ENCODE data around the gene DBN1.
A peak's percentile ranks its signal among the peaks of the same experiment; 100 is the strongest.

DBN1 gene

GRCh38 chr5:177498013-177498787 is 24.8 kb upstream of the DBN1 start:
- no peak for ATAC-seq
- H3K4me3 Mint-ChIP-seq = peak overlapping the region; percentile 84
- H3K4me1 Mint-ChIP-seq = peaks cover 52% of the 10 kb centered on the region
- peak; percentile 53 for DNase-seq
- H3K27ac Mint-ChIP-seq = peak overlapping the region; percentile 67
- H3K27me3 Mint-ChIP-seq = peaks cover 15% of the 10 kb centered on the region
- no peaks in the 10 kb centered on the region for H3K9me3 Mint-ChIP-seq
- peaks cover 3% of the 10 kb centered on the region for H3K36me3 Mint-ChIP-seq (ENCODE audit: low read depth)

DNA sequence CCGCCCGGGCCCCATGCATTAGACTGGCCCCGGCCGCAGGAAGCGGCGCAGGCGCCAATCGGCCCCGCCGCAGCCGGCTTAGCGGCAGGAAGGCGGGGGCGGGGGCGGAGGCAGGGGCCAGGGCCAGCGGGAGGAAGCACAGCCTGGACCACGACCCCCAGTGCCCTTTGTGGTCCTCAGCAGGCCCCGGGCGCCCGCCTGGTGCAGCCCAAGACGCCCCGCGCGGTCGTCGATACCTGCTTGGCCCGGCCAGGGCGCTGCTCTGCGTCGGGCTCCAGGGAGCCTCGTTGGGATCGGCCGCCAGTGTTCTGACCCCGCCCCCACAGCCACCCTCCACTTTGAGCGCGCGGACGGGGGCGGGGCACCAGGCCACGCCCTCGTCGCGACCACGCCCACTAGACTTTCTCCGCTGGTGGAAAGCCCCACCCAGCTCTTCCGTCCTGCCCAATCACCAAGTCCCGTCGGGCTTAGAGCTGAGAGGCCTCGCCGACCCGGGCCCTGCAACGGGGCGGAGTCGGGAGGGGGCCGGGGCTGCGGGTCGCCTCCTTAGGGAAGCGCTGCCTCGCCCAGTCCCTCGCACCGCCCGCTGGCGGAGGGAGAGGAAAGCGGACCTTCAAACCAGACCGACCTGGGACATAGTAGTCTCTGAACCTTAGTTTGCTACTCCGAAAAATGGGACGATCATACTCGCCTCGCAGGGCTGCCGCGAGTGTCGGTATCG is 24.0 kb upstream of the DBN1 start, which contains the start of gene PDLIM7:
Gene PDLIM7 (minus strand): TSS at position 313 of the 721 bp plus-strand sequence. CDS start 1,092 bp downstream, outside the sequence.
- peak within 1 kb of the TSS; percentile 67 for H3K27ac Mint-ChIP-seq
- H3K9me3 Mint-ChIP-seq = no peaks in the 10 kb centered on the region
- H3K4me3 Mint-ChIP-seq = peak within 1 kb of the TSS; percentile 84
- ATAC-seq = peak; percentile 70
- H3K27me3 Mint-ChIP-seq = peaks cover 15% of the 10 kb centered on the region
- H3K4me1 Mint-ChIP-seq = peaks cover 54% of the 10 kb centered on the region
- peak; percentile 97 for DNase-seq
- H3K36me3 Mint-ChIP-seq (ENCODE audit: low read depth) = peaks cover 8% of the 10 kb centered on the region

GRCh38 chr5:177496727-177497291 is 23.4 kb upstream of the DBN1 start:
- Mint-ChIP-seq H3K36me3 (ENCODE audit: low read depth) (peaks cover 8% of the 10 kb centered on the region), H3K27me3 (peaks cover 15% of the 10 kb centered on the region), H3K27ac (no peak overlapping the region), H3K9me3 (no peaks in the 10 kb centered on the region), H3K4me1 (peaks cover 48% of the 10 kb centered on the region), H3K4me3 (peak overlapping the region; percentile 84)
- ATAC-seq (peak; percentile 5), DNase-seq (peak; percentile 50)

DNA sequence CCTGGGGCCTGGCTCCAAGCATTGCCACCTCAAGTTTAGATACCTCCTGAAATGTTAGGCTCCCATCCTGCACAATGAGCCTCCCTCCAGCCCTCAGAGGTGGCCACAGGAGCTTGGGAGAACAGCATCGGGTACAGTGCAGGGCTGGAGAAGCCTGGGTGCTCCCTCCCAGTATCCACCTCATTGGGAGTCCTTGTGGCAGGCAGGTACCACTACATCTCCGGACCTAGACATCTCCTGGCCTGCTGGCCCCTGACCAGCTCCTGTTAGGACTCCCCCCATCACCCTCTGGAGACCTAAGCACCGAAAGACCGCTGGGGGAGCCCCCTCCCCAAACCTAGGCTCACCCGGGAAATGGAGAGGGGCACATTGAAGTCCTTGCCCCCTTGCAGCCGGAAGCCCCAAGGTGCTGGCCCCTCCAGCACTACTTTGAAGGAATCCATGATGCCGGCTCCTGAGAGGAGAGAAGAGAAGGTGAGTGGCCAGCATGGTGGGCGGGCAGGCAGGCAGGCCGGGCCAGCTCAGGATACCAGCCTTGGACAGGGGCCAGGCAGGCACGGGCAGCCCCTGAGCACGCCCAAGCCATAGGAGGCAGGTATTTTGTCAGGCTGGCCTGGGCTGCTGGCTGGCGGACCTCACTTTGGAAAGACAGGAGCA is 22.8 kb upstream of the DBN1 start:
- H3K36me3 Mint-ChIP-seq (ENCODE audit: low read depth) = peaks cover 8% of the 10 kb centered on the region
- DNase-seq = no peak
- ATAC-seq = no peak

DNA sequence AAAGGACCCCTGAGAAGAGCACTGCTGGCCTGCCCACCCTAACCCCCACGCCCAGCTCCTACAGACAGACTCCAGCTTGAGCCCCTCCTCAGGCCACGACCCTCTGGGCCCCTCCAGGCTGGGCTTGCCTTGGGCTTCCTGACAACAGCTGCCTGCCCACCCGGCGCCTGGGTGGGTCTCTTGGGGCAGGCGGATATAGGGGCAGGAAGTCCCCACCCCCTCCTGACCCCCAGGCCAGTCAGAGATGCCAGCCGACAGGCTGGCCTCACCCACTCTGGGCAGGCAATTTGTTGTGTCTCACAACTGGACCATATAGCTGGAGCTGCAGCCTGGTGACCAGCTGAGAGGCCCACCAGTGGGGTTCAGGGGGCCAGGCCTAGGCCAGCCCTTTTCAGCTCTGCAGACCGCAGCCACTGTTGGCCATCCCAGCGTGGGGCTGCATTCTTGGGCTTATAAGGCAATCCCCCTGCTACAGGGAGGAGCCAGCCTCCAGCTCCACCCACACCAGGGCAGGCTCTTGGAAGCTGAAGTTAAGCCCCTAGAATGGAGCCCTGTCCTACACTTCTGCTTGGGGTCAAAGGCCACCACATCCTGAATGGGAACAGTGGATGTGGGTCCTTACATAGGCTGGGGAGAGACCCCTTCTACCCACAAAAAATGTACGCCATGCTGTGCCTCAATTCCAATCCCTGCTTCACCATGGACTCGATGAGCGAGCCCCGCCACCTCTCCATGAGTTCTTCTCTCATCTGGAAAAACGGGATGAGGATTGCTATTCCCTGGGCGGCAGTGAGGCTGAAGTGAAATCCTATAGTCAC is 22.0 kb upstream of the DBN1 start:
- H3K36me3 Mint-ChIP-seq (ENCODE audit: low read depth) = peaks cover 8% of the 10 kb centered on the region

More for the DNA sequence above, 22.8 kb upstream of the DBN1 start:
- Mint-ChIP-seq H3K9me3 (no peaks in the 10 kb centered on the region), H3K27ac (no peak overlapping the region), H3K4me3 (peak overlapping the region; percentile 84), H3K27me3 (peaks cover 15% of the 10 kb centered on the region), H3K4me1 (peaks cover 47% of the 10 kb centered on the region)

DNA sequence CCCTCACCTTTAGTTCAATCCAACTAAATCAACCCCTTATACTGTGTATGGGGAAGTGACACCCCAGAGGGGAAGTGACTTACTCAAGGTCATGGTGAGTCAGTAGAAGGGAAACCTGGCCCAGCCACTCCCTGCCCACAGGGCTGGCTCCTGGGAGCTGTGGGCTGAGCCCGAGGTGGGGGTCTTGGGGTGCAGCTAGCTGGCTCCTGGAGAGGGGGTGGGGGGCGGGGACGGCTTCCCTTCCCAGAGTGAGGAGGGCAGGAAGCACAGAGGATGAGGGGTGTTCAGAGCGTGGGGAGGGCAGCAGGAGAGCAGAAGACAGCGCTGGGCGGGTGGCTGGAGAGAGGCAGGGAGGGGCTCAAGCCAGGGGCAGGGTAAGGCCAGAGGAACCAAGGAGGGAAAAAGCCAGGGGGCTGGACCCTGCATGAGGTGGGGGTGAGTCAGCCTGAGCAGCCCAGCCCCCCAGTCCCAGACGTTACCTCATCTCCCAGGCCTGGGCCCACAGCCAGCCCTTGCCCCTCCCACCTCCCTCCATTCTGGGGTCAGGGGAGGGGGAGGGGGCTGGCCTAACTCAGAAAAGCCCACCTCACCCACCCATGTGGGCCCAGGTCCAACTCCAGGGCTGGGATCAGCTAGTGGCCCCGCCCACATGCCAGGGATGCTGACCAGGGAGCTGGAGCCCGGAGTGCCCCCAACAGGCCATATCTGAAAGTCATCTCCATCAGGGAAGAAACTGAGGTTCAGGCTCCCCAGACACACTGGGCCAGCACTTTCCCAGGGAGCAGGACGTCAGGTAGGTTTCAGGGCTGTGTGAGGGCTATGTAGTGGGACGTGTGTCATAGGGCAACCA is 21.1 kb upstream of the DBN1 start:
- H3K27me3 Mint-ChIP-seq = peaks cover 12% of the 10 kb centered on the region

More for the DNA sequence above, 22.0 kb upstream of the DBN1 start:
- no peaks in the 10 kb centered on the region for H3K9me3 Mint-ChIP-seq
- peaks cover 15% of the 10 kb centered on the region for H3K27me3 Mint-ChIP-seq
- H3K4me3 Mint-ChIP-seq = peak overlapping the region; percentile 84
- peaks cover 44% of the 10 kb centered on the region for H3K4me1 Mint-ChIP-seq
- no peak for ATAC-seq
- no peak overlapping the region for H3K27ac Mint-ChIP-seq
- DNase-seq = peak; percentile 33

DNA sequence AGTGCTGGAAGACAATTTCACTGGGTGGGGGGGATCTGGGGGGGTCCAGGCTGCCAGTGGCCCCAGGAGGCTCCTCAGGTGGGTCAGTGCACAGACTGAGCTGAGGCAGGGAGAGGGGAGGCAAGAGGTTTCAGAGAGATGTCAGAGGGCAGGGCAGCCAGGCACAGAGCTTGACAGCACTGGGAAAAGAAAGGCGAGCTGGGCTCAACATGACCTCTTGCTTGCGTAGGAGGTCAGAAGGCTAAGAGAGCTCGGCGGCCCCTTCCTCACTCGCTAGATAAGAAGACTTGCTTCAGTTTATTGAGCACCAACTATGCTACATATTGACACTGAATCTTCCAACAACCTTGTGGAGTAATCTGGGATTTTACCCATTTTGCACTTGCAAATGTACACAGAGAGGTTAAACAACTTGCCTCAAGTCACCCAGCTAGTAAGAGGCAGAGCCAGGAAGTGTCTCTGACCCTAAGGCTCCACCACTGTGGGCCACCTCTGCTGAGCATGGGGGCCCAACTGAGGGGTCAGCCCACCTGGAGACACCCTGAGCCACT is 20.4 kb upstream of the DBN1 start:
- peaks cover 41% of the 10 kb centered on the region for H3K4me1 Mint-ChIP-seq
- H3K36me3 Mint-ChIP-seq (ENCODE audit: low read depth) = peaks cover 10% of the 10 kb centered on the region
- peak overlapping the region; percentile 82 for H3K27ac Mint-ChIP-seq
- DNase-seq (no peak), ATAC-seq (no peak)
- H3K27me3 Mint-ChIP-seq = peaks cover 7% of the 10 kb centered on the region
- peak overlapping the region; percentile 34 for H3K4me3 Mint-ChIP-seq
- H3K9me3 Mint-ChIP-seq = no peaks in the 10 kb centered on the region

More for the DNA sequence above, 21.1 kb upstream of the DBN1 start:
- ATAC-seq (peak; percentile 71), DNase-seq (peak; percentile 59)
- Mint-ChIP-seq H3K4me3 (peak overlapping the region; percentile 45), H3K9me3 (no peaks in the 10 kb centered on the region), H3K4me1 (peaks cover 42% of the 10 kb centered on the region), H3K36me3 (ENCODE audit: low read depth) (peaks cover 10% of the 10 kb centered on the region), H3K27ac (peak overlapping the region; percentile 82)

- no peak overlapping the region for H3K27ac Mint-ChIP-seq
- no peaks in the 10 kb centered on the region for H3K27me3 Mint-ChIP-seq
- no peak for ATAC-seq
- H3K36me3 Mint-ChIP-seq (ENCODE audit: low read depth) = peaks cover 12% of the 10 kb centered on the region
- no peak for DNase-seq
- peaks cover 33% of the 10 kb centered on the region for H3K4me1 Mint-ChIP-seq
- H3K4me3 Mint-ChIP-seq = no peak overlapping the region
- no peaks in the 10 kb centered on the region for H3K9me3 Mint-ChIP-seq
Measured at GRCh38 chr5:177492841-177493240, 19.4 kb upstream of the DBN1 start.

DNA sequence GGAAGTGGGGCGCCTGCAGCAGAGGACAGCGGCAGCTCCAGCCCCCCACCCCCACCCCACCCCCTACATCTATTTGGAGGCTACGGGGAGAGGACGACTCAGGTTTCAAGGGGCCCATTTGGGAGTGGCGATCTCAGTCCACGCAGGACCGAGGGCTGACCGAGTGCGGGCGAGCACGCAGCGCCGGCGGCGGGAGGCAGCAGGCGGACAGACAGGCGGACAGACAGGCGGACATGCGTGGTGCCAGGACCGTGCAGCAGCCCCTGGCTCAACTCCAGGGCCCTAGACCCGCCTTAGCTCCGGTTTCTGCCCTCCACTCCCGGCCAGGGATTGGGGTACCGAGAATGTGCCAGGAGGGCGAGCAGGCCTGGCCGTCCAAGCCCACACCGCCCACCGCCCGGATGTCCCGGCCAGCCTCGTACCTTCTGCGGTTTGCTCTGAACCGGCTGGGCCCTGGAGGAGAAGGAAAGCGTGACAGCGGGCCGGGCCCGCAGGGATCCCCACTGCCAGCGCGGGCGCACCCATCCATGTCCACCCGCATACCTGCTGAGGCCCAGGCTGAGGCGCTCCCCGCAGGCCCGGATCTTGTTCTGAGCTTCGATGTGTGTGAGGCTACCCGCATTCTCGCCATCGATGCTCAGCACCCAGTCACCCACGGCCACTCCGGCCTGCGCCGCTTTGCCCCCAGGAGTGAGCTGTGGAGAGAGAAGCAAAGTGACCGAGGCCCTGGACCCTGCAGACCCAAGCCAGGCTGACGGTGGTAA is 18.7 kb upstream of the DBN1 start:
- H3K9me3 Mint-ChIP-seq = no peaks in the 10 kb centered on the region
- ATAC-seq (no peak), DNase-seq (no peak)
- H3K36me3 Mint-ChIP-seq (ENCODE audit: low read depth) = peaks cover 14% of the 10 kb centered on the region
- H3K4me1 Mint-ChIP-seq = peaks cover 31% of the 10 kb centered on the region
- H3K27me3 Mint-ChIP-seq = no peaks in the 10 kb centered on the region
- no peak overlapping the region for H3K4me3 Mint-ChIP-seq
- no peak overlapping the region for H3K27ac Mint-ChIP-seq

DNA sequence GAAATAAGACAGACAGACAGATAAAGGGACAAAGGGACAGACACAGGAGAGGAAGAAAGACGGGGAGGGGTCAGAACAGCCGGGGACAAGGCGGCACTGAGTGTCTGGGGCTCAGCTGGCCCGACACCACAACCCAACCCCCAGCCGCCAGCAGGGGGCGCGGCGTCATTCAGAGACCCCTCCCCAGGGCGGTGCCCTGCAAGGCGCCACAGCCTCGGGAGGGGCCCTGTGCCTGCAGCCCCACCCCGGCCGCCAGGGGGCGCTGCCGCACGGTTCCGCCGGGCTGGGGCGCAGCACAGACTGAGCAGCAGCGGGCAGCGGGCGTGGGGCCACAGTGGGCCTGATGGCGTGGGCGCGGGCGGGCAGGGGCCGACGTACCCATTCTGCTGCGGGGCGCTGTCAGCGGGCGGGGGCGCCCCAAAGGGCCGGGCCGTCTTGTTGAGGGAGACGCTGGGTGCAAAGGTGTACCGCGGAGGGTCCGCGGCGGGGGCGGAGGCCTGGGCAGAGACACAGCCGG is 18.1 kb upstream of the DBN1 start:
- H3K27me3 Mint-ChIP-seq = no peaks in the 10 kb centered on the region
- H3K4me1 Mint-ChIP-seq = peaks cover 31% of the 10 kb centered on the region
- H3K4me3 Mint-ChIP-seq = no peak overlapping the region
- peaks cover 16% of the 10 kb centered on the region for H3K36me3 Mint-ChIP-seq (ENCODE audit: low read depth)
- ATAC-seq (peak; percentile 6), DNase-seq (peak; percentile 64)
- no peaks in the 10 kb centered on the region for H3K9me3 Mint-ChIP-seq
- no peak overlapping the region for H3K27ac Mint-ChIP-seq

DNA sequence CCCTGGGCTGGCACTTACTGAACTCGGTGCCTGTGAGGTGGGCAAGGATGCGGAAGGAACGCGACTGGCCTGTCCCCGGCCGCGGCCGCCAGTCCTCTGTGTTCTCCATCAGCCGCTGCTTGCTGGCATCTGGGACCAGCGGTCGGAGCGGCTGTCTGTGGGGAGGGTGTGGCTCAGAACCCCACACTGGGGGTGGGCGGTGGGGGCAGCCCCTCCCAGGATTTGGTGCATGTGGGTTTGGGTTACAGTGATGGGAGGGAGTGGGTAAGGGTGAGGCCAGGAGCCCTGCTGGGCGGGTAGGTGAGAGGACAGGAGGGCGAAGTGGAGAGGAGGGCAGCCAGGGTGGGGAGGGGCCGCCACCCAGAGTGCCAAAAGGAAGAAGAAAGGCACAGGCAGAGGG is 17.6 kb upstream of the DBN1 start:
- H3K4me1 Mint-ChIP-seq = peaks cover 27% of the 10 kb centered on the region
- no peaks in the 10 kb centered on the region for H3K9me3 Mint-ChIP-seq
- peaks cover 18% of the 10 kb centered on the region for H3K36me3 Mint-ChIP-seq (ENCODE audit: low read depth)
- H3K27ac Mint-ChIP-seq = no peak overlapping the region
- no peaks in the 10 kb centered on the region for H3K27me3 Mint-ChIP-seq
- no peak for DNase-seq
- no peak for ATAC-seq
- no peak overlapping the region for H3K4me3 Mint-ChIP-seq

GRCh38 chr5:177490311-177490991 is 17.0 kb upstream of the DBN1 start:
- Mint-ChIP-seq H3K9me3 (no peaks in the 10 kb centered on the region), H3K27me3 (no peaks in the 10 kb centered on the region), H3K36me3 (ENCODE audit: low read depth) (peaks cover 18% of the 10 kb centered on the region), H3K4me1 (peaks cover 22% of the 10 kb centered on the region), H3K27ac (no peak overlapping the region), H3K4me3 (no peak overlapping the region)
- no peak for ATAC-seq
- DNase-seq = no peak
